Measurements from ENCODE around the gene RHBDD2. TPM values are rescaled to one million over a fixed set of nuclear protein-coding genes. Genes with fewer than 3 reads are reported as not detected.

Gene RHBDD2
- total and polyA plus RNA-seq, 9 of the 15 experiments (the other 6 are each of a cell fraction or from before 2014, with no cell fraction given) = 3.3 to 36.7 (median 17.9) TPM

DNA sequence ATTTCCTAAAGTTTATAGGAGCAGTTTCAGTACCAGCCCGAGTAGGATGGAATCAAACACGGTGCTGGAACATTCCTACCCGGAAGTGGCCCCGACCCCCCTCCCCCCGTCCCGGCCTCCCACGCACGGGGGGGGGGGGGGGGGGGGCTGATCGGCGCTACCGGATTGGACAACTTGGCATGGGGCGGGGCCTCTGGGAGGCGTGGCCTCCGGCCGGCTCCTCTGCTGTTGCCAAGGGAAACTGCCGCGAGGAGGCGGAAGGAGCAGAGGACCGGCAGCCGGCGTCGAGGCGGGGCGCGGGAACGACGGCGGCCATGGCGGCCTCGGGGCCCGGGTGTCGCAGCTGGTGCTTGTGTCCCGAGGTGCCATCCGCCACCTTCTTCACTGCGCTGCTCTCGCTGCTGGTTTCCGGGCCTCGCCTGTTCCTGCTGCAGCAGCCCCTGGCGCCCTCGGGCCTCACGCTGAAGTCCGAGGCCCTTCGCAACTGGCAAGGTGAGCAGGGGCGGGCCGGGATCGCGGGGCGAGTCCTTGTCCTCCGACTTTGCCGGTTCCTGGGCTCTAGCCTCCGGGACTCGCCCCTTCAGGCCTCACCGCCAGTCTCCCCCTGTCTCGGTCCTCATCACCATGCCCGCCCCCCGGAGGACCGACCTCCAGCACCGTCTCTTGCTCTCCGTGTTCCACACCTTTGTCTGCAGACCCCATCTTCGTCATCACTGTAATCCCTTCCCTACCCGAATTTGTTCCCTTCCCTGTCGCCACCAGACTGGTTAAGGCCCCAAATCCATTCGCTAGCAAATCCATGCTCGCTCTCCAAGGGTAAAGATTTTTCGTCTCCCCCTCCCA lies at the start of gene RHBDD2 (continued):
- TF ChIP-seq FIP1L1 (IDR thresholded peaks at IDR 0.05; ENCODE audit: low read depth, low read length, poor library complexity, severe bottlenecking) = peak; percentile 85
- no peak for TF ChIP-seq RBM14 (IDR thresholded peaks at IDR 0.05; ENCODE audit: borderline replicate concordance, insufficient read depth, low read depth, low read length)
- no peak for TF ChIP-seq ZNF780A (CRISPR knock-in tag; IDR thresholded peaks at IDR 0.05)
- TF ChIP-seq FOXA3 (CRISPR knock-in tag; conservative IDR thresholded peaks at IDR 0.05 in 1 of 2, IDR thresholded peaks at IDR 0.05 in 1 of 2) = 0 out of 4 replicates have a peak, but pooled peaks of 1 of the 2 experiments have one; percentile 26
- TF ChIP-seq ARHGAP35 (IDR thresholded peaks at IDR 0.05; ENCODE audit: partially characterized antibody) = no peak
- TF ChIP-seq L3MBTL2 (IDR thresholded peaks at IDR 0.05) = peak; percentile 96
- no peak for TF ChIP-seq CHD4 (IDR thresholded peaks at IDR 0.05; ENCODE audit: insufficient read depth, insufficient replicate concordance, low read depth, low read length, poor library complexity, severe bottlenecking)
- 0 out of 4 replicates have a peak, but pooled peaks of 1 of the 2 experiments have one; percentile 26 for TF ChIP-seq TBL1XR1 (IDR thresholded peaks at IDR 0.05; ENCODE audit: low read length in 2 of 2)
- peak; percentile 11; the same call in 1 of the 2 replicates for TF ChIP-seq NCOA1 (IDR thresholded peaks at IDR 0.05; ENCODE audit: low read depth)
- TF ChIP-seq ZEB2 (IDR thresholded peaks at IDR 0.05) = peak; percentile 57; the same call in 1 of the 2 replicates
- peak; percentile 46; the same call in 1 of the 2 replicates for TF ChIP-seq HDAC2 (IDR thresholded peaks at IDR 0.05)
- no peak for TF ChIP-seq ZNF699 (CRISPR knock-in tag; IDR thresholded peaks at IDR 0.05; ENCODE audit: insufficient replicate concordance)
- TF ChIP-seq, protein P1, sequence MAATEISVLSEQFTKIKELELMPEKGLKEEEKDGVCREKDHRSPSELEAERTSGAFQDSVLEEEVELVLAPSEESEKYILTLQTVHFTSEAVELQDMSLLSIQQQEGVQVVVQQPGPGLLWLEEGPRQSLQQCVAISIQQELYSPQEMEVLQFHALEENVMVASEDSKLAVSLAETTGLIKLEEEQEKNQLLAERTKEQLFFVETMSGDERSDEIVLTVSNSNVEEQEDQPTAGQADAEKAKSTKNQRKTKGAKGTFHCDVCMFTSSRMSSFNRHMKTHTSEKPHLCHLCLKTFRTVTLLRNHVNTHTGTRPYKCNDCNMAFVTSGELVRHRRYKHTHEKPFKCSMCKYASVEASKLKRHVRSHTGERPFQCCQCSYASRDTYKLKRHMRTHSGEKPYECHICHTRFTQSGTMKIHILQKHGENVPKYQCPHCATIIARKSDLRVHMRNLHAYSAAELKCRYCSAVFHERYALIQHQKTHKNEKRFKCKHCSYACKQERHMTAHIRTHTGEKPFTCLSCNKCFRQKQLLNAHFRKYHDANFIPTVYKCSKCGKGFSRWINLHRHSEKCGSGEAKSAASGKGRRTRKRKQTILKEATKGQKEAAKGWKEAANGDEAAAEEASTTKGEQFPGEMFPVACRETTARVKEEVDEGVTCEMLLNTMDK (IDR thresholded peaks at IDR 0.05; ENCODE audit: borderline replicate concordance, insufficient read depth, low read depth, low read length, poor library complexity, severe bottlenecking) = no peak
- no peak for TF ChIP-seq HEY1 (CRISPR knock-in tag; IDR thresholded peaks at IDR 0.05; ENCODE audit: borderline replicate concordance)
- TF ChIP-seq ZNF224 (CRISPR knock-in tag; IDR thresholded peaks at IDR 0.05) = no peak
- peak; percentile 72; the same call in 1 of the 2 replicates for TF ChIP-seq ZBTB1 (CRISPR knock-in tag; IDR thresholded peaks at IDR 0.05; ENCODE audit: borderline replicate concordance, low read depth)
- TF ChIP-seq, protein P2, sequence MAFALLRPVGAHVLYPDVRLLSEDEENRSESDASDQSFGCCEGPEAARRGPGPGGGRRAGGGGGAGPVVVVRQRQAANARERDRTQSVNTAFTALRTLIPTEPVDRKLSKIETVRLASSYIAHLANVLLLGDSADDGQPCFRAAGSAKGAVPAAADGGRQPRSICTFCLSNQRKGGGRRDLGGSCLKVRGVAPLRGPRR (CRISPR knock-in tag; IDR thresholded peaks at IDR 0.05) = no peak
- TF ChIP-seq POLR3A (IDR thresholded peaks at IDR 0.05; ENCODE audit: borderline replicate concordance, extremely low read depth, insufficient read depth, insufficient read length) = no peak
- TF ChIP-seq SP1 (CRISPR knock-in tag; IDR thresholded peaks at IDR 0.05) = peak; percentile 61
- no peak for TF ChIP-seq ZNF311 (CRISPR knock-in tag; IDR thresholded peaks at IDR 0.05)
- no peak for TF ChIP-seq TEAD2 (tag; IDR thresholded peaks at IDR 0.05)
- no peak for TF ChIP-seq ZNF431 (CRISPR knock-in tag; IDR thresholded peaks at IDR 0.05)
- no peak for TF ChIP-seq ZNF408 (CRISPR knock-in tag; IDR thresholded peaks at IDR 0.05; ENCODE audit: low read depth)
- TF ChIP-seq, protein P3, sequence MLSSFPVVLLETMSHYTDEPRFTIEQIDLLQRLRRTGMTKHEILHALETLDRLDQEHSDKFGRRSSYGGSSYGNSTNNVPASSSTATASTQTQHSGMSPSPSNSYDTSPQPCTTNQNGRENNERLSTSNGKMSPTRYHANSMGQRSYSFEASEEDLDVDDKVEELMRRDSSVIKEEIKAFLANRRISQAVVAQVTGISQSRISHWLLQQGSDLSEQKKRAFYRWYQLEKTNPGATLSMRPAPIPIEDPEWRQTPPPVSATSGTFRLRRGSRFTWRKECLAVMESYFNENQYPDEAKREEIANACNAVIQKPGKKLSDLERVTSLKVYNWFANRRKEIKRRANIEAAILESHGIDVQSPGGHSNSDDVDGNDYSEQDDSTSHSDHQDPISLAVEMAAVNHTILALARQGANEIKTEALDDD (IDR thresholded peaks at IDR 0.05) = no peak
- TF ChIP-seq TARDBP (IDR thresholded peaks at IDR 0.05) = 0 out of 2 replicates have a peak, but pooled peaks have one; percentile 25

Data from K562 (cell line).